PFSK-1 (cell line): ENCODE data around the gene TBXA2R.

Source experiments
- POLR2AphosphoS5 ChIP-seq: IDR thresholded peaks from 2 replicates; pipeline ENCODE4 v1.6.1; 2012; ENCODE audit warnings: low read depth, mild to moderate bottlenecking, control low read depth, low read length, moderate library complexity
- REST ChIP-seq, 2 experiments: IDR thresholded peaks; 2 replicates each; pipeline versions ENCODE4 v1.6.1 to v1.8.0; 2011 to 2012; ENCODE audit warnings: low read depth in 2 of 2, low read length in 2 of 2, control low read depth in 1 of 2, inconsistent platforms in 1 of 2, mild to moderate bottlenecking in 1 of 2, moderate library complexity in 1 of 2; ENCODE audit not compliant: insufficient read depth in 1 of 2

DNA sequence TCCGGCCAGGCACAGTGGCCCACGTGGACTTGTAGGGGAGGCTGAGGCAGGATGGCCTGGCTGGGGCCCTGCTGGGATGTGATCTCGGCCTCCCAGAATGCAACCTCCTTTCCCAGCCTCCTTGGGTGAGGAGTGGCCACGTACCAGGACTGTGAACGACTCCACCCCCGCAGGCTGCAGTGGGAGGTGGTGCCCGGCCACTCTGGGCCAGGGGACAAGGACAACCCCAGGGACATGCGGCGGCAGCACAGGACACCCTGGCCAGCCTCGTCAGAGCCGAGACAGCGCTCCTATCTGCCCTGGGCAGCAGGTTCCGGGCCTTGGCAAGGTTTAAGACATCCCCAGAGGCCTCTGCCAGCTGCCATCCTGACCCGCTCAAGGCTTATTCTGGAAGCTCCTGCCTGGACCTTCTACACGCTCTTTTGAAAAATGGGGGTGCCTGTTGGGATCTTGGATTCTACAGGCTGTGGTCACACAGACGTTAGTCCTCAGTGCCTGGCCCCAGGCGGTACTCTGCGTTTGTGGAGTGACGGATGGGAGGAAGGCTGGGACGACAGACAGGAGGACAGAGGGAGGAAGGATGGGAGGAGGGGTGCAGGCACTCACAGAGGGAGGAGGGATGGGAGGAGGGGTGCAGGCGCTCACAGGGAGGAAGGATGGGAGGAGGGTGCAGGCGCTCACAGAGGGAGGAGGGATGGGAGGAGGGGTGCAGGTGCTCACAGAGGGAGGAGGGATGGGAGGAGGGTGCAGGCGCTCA, 39.8 kb upstream of the TBXA2R start:
- no peak for TF ChIP-seq POLR2AphosphoS5
- TF ChIP-seq REST (IDR thresholded peaks at IDR 0.05; ENCODE audit: insufficient read depth in 1 of 2, low read depth in 2 of 2, low read length in 2 of 2): no peak
